SK-N-SH treated with all-trans-retinoic acid at 6 μM for 48 hours (cell line): ENCODE measurements around the gene ELMO1.

ENCODE experiments used
- ATAC-seq: fragments of 200-7000 bp; cut with Tn5 transposase; 3 replicates; pipeline ENCODE4 v1.9.1; 2020; ENCODE audit warnings: mild to moderate bottlenecking, moderate library complexity
- ARNTL ChIP-seq: fragments of 450-650 bp; formaldehyde crosslinking; IDR thresholded peaks from 2 replicates; pipeline ENCODE4 v1.5.0; 2020; ENCODE audit warnings: low read depth, mild to moderate bottlenecking, moderate library complexity, borderline replicate concordance
- BACH2 ChIP-seq: fragments of 250-450 bp; sonication (Bioruptor Pico); IDR thresholded peaks from 2 replicates; pipeline ENCODE4 v1.9.0; 2021; ENCODE audit warnings: mild to moderate bottlenecking, borderline replicate concordance
- CSDC2 ChIP-seq: fragments of 250-450 bp; sonication (Bioruptor Pico); IDR thresholded peaks from 2 replicates; pipeline ENCODE4 v1.5.0; 2020; ENCODE audit warnings: mild to moderate bottlenecking, moderate library complexity
- ESRRG ChIP-seq: fragments of 250-450 bp; sonication (Bioruptor Pico); IDR thresholded peaks from 2 replicates; pipeline ENCODE4 v1.6.1; 2021; ENCODE audit warnings: mild to moderate bottlenecking
- ISL1 ChIP-seq: fragments of 250-450 bp; sonication (Bioruptor Pico); IDR thresholded peaks from 2 replicates; pipeline ENCODE4 v2.1.2; 2022; ENCODE audit warnings: mild to moderate bottlenecking, moderate library complexity
- OSR1 ChIP-seq: fragments of 250-450 bp; sonication (Bioruptor Pico); IDR thresholded peaks from 2 replicates; pipeline ENCODE4 v1.8.0; 2022; ENCODE audit warnings: moderate library complexity, mild to moderate bottlenecking, inconsistent platforms
- PPARA ChIP-seq: fragments of 250-450 bp; sonication (Bioruptor Pico); IDR thresholded peaks from 2 replicates; pipeline ENCODE4 v1.5.0; 2020; ENCODE audit warnings: mild to moderate bottlenecking, borderline replicate concordance
- RARB ChIP-seq: fragments of 250-450 bp; sonication (Bioruptor Pico); IDR thresholded peaks from 2 replicates; pipeline ENCODE4 v1.8.0; 2021; ENCODE audit warnings: mild to moderate bottlenecking, moderate library complexity
- SNAI2 ChIP-seq: fragments of 250-450 bp; sonication (Bioruptor Pico); IDR thresholded peaks from 2 replicates; pipeline ENCODE4 v1.5.0; 2020; ENCODE audit warnings: mild to moderate bottlenecking, moderate library complexity
- TCF4 ChIP-seq: fragments of 250-450 bp; sonication (Bioruptor Pico); IDR thresholded peaks from 2 replicates; pipeline ENCODE4 v1.8.0; 2021; ENCODE audit warnings: mild to moderate bottlenecking, moderate library complexity, borderline replicate concordance
- TOX ChIP-seq: fragments of 250-450 bp; sonication (Bioruptor Pico); IDR thresholded peaks from 2 replicates; pipeline ENCODE4 v1.8.0; 2021; ENCODE audit warnings: mild to moderate bottlenecking, moderate library complexity, borderline replicate concordance
- ZC3H10 ChIP-seq: fragments of 250-450 bp; sonication (Bioruptor Pico); IDR thresholded peaks from 2 replicates; pipeline ENCODE4 v1.5.1; 2021; ENCODE audit warnings: mild to moderate bottlenecking, moderate library complexity
- ZFP3 ChIP-seq: fragments of 250-450 bp; sonication (Bioruptor Pico); IDR thresholded peaks from 2 replicates; pipeline ENCODE4 v1.5.0; 2020; ENCODE audit warnings: mild to moderate bottlenecking, moderate library complexity
- ZFP30 ChIP-seq: fragments of 450-650 bp; formaldehyde crosslinking; IDR thresholded peaks from 2 replicates; pipeline ENCODE4 v1.5.0; 2022; ENCODE audit warnings: mild to moderate bottlenecking, moderate library complexity
- ZNF565 ChIP-seq: fragments of 450-650 bp; formaldehyde crosslinking; conservative IDR thresholded peaks from 2 replicates; pipeline ENCODE4 v1.5.0; 2020; ENCODE audit warnings: low read depth, mild to moderate bottlenecking, moderate library complexity
- ZNF70 ChIP-seq: fragments of 450-650 bp; formaldehyde crosslinking; IDR thresholded peaks from 2 replicates; pipeline ENCODE4 v1.5.0; 2020; ENCODE audit warnings: mild to moderate bottlenecking, moderate library complexity
- ZNF8 ChIP-seq: fragments of 450-650 bp; formaldehyde crosslinking; IDR thresholded peaks from 2 replicates; pipeline ENCODE4 v1.5.0; 2020; ENCODE audit warnings: mild to moderate bottlenecking, moderate library complexity
- TF ChIP-seq, protein P1 (sequence below): fragments of 250-450 bp; sonication (Bioruptor Pico); IDR thresholded peaks from 2 replicates; pipeline ENCODE4 v1.5.1; 2021; ENCODE audit warnings: mild to moderate bottlenecking, moderate library complexity
- TF ChIP-seq, protein P2 (sequence below): fragments of 250-450 bp; sonication (Bioruptor Pico); IDR thresholded peaks from 2 replicates; pipeline ENCODE4 v1.5.1; 2020; ENCODE audit warnings: low read depth, mild to moderate bottlenecking, moderate library complexity
- TF ChIP-seq, protein P3 (sequence below): fragments of 250-450 bp; sonication (Bioruptor Pico); IDR thresholded peaks from 2 replicates; pipeline ENCODE4 v1.8.0; 2020; ENCODE audit warnings: mild to moderate bottlenecking, moderate library complexity, borderline replicate concordance
- TF ChIP-seq, protein P4 (sequence below): fragments of 250-450 bp; sonication (Bioruptor Pico); IDR thresholded peaks from 2 replicates; pipeline ENCODE4 v1.8.0; 2021; ENCODE audit warnings: low read depth, mild to moderate bottlenecking, moderate library complexity, borderline replicate concordance

The ELMO1 gene

DNA sequence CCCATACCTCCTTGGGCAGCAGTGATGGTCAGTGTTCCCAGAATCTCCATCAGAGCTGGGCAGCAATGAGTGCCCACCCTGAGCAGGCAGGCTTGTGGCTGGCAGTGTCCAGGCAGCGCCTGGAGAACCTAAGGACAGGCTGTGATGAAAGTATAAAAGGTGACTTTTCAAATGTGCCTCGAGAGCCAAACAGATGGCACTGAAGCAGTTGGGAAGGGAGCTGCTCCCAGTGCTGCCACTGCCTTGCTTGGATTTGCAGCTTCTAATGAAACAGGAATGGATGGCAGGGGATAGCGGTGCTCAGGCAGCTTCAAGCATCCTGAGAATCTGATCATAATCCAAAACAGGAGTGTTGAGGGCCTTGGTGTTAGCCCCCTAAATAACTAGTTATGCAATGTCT, 544.6 kb downstream of the ELMO1 start:
- TF ChIP-seq ZNF70 (CRISPR knock-in tag) (no peak), TOX (CRISPR knock-in tag) (no peak), ZFP30 (no peak), ESRRG (CRISPR knock-in tag) (no peak), ARNTL (CRISPR knock-in tag) (no peak), SNAI2 (CRISPR knock-in tag) (no peak), ZC3H10 (no peak), ZNF565 (CRISPR knock-in tag) (no peak)
- TF ChIP-seq, protein P1, sequence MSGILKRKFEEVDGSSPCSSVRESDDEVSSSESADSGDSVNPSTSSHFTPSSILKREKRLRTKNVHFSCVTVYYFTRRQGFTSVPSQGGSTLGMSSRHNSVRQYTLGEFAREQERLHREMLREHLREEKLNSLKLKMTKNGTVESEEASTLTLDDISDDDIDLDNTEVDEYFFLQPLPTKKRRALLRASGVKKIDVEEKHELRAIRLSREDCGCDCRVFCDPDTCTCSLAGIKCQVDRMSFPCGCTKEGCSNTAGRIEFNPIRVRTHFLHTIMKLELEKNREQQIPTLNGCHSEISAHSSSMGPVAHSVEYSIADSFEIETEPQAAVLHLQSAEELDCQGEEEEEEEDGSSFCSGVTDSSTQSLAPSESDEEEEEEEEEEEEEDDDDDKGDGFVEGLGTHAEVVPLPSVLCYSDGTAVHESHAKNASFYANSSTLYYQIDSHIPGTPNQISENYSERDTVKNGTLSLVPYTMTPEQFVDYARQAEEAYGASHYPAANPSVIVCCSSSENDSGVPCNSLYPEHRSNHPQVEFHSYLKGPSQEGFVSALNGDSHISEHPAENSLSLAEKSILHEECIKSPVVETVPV (CRISPR knock-in tag) = no peak
- TF ChIP-seq, protein P2, sequence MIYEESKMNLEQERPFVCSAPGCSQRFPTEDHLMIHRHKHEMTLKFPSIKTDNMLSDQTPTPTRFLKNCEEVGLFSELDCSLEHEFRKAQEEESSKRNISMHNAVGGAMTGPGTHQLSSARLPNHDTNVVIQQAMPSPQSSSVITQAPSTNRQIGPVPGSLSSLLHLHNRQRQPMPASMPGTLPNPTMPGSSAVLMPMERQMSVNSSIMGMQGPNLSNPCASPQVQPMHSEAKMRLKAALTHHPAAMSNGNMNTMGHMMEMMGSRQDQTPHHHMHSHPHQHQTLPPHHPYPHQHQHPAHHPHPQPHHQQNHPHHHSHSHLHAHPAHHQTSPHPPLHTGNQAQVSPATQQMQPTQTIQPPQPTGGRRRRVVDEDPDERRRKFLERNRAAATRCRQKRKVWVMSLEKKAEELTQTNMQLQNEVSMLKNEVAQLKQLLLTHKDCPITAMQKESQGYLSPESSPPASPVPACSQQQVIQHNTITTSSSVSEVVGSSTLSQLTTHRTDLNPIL = no peak
- TF ChIP-seq, all 23 proteins: peak for 0
- ATAC-seq = no peak; the same call in 2 of the 3 replicates

DNA sequence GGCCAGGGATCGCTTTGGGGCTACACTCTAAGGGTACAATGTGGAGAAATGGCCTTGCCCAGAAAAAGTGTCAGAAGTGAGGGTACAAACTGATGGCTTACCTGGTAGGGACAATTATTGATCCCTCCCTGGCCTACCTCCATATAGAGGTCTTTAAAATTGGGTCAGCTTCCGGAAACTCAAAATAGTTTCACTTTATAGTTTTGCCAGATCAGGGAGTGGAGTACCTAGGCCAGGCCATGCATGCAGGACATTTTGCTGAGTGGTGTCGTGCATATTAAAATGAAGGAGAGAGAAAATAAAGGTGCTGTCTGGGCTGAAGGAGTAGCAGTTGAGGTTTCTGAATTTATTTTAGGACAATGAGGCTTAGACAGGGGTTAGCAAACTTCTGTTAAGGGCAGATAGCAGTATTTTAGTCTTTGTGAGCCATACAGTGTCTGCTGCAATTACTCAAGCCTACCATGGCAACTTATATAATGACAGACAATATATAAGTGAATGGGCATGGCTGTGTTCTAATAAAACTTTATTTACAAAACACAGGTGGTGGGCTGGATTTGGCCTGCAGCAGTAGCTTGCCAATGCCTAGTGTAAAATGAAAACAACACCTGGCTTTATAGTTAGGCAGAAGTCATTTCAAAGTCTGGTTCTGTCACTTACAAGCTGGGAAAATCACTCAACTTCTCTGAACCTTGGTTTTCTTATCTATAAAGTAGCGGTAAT, 547.5 kb downstream of the ELMO1 start:
- TF ChIP-seq, protein P3, sequence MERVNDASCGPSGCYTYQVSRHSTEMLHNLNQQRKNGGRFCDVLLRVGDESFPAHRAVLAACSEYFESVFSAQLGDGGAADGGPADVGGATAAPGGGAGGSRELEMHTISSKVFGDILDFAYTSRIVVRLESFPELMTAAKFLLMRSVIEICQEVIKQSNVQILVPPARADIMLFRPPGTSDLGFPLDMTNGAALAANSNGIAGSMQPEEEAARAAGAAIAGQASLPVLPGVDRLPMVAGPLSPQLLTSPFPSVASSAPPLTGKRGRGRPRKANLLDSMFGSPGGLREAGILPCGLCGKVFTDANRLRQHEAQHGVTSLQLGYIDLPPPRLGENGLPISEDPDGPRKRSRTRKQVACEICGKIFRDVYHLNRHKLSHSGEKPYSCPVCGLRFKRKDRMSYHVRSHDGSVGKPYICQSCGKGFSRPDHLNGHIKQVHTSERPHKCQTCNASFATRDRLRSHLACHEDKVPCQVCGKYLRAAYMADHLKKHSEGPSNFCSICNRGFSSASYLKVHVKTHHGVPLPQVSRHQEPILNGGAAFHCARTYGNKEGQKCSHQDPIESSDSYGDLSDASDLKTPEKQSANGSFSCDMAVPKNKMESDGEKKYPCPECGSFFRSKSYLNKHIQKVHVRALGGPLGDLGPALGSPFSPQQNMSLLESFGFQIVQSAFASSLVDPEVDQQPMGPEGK = no peak
- TF ChIP-seq CSDC2 (CRISPR knock-in tag) = no peak
- TF ChIP-seq OSR1 (CRISPR knock-in tag) = no peak
- TF ChIP-seq SNAI2 (CRISPR knock-in tag) = no peak
- TF ChIP-seq TOX (CRISPR knock-in tag) = no peak
- TF ChIP-seq, protein P1 (CRISPR knock-in tag) = no peak
- no peak for TF ChIP-seq ZNF8 (CRISPR knock-in tag)
- no peak for TF ChIP-seq PPARA (CRISPR knock-in tag)
- TF ChIP-seq ZNF70 (CRISPR knock-in tag) = no peak
- TF ChIP-seq ESRRG (CRISPR knock-in tag) = no peak
- TF ChIP-seq, protein P2 = no peak
- no peak for TF ChIP-seq ARNTL (CRISPR knock-in tag)
- TF ChIP-seq, protein P4, sequence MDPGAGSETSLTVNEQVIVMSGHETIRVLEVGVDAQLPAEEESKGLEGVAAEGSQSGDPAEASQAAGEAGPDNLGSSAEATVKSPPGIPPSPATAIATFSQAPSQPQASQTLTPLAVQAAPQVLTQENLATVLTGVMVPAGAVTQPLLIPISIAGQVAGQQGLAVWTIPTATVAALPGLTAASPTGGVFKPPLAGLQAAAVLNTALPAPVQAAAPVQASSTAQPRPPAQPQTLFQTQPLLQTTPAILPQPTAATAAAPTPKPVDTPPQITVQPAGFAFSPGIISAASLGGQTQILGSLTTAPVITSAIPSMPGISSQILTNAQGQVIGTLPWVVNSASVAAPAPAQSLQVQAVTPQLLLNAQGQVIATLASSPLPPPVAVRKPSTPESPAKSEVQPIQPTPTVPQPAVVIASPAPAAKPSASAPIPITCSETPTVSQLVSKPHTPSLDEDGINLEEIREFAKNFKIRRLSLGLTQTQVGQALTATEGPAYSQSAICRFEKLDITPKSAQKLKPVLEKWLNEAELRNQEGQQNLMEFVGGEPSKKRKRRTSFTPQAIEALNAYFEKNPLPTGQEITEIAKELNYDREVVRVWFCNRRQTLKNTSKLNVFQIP (CRISPR knock-in tag) = no peak
- no peak for TF ChIP-seq RARB (CRISPR knock-in tag)
- no peak for ATAC-seq

DNA sequence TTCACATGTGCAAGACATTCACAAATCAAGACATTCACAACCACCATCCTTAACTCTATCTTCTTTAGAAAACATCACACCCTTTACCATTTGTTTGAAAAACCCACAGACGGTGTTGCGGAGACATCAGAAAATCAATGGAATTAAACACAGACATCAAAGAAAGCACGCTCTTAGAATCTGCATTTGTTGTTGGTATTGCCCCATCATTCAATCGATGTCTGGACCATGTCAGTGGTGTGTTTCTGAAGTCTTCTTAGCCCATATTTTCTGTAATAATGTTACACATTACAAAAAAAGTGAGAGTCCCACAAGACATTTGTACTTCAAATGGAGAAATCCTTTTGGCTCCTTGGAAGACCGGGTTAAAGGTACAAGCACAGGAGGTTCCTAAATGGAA, 550.5 kb downstream of the ELMO1 start:
- ATAC-seq = no peak
- TF ChIP-seq, protein P2 = no peak
- TF ChIP-seq ZFP30 = no peak
- TF ChIP-seq SNAI2 (CRISPR knock-in tag) = no peak
- no peak for TF ChIP-seq OSR1 (CRISPR knock-in tag)
- TF ChIP-seq, protein P4 (CRISPR knock-in tag) = no peak
- no peak for TF ChIP-seq BACH2 (CRISPR knock-in tag)
- TF ChIP-seq ZNF565 (CRISPR knock-in tag) = no peak
- no peak for TF ChIP-seq ZNF70 (CRISPR knock-in tag)
- no peak for TF ChIP-seq ARNTL (CRISPR knock-in tag)
- TF ChIP-seq ZFP3 (CRISPR knock-in tag) = no peak
- TF ChIP-seq TCF4 (CRISPR knock-in tag) = no peak
- TF ChIP-seq ESRRG (CRISPR knock-in tag) = no peak
- TF ChIP-seq, protein P3 = no peak
- TF ChIP-seq RARB (CRISPR knock-in tag) = no peak
- TF ChIP-seq PPARA (CRISPR knock-in tag) = no peak
- no peak for TF ChIP-seq ISL1 (CRISPR knock-in tag)
